GM21619 (cell line): Measurements from ENCODE around the gene COL5A1.

Experiments
- ATAC-seq: cut with Tn5 transposase; IDR thresholded peaks from one replicate; pipeline ENCODE4 v1.9.1; 2021; ENCODE audit not compliant: unreplicated experiment

The COL5A1 gene

DNA sequence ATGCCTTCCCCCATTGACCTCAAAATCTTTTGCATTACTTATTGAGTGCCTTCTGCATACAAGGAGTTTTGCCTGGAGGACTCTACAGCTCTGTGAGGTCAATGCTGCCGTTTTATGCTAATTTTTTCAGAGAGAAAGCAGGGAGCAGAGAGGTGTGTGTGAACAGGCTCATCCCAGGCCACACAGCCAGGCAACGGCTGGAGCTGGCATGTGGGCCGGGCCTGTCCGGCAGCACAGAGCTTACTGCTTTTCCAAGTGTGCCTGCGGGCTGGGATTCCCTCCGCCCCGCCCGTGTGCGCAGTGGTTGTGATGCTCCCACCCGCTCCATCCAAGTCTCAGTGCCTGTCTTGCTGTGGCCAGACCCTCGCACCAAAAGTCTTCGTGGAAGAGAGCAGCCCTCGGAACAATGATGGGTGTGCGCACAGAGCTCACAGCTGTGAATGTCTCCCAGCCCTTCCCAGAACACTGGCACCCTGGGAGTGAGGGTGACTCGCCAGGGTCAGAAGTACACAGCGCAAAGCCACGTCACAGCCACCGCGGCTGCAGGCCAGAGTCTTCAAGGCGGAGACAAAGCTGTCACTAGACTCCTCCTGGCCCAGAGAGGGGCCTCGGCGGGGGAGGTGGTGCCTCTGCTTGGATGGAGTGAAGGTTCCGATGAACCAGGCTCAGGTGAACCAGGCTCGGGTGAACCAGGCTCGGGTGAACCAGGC is 82.8 kb downstream of the COL5A1 start:
- no peak for ATAC-seq

DNA sequence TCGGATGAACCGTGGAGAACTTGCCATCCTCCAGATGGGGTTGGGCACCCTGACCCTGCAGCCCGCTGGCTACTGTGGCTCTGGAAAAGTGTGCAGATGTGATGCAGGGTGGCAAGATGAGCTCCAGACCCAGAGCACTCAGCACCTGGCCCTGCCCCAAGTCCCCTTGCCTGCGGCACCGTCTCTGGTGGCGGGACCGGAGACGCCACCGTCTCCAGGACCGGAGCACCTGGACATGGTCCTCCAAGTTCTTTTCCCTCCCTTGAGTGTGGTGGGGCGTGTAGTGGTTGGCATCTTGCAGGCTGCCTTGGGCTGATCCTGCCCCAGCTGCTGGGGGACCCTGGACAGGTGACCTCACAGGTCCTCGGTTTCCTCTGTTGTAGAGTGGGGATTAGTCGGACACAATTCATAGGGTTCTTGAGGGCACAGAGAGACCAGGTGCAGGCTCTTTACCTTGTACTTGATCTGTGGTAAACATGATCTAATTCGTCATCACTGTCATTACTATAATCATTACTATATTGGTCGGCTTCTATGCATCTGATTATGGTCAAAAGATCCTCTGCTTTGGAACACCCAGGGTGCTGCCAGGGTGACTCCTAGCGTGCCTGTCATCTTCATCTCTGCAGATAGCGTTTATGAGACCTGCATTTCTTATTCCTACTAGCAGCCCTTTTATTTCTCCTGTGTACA is 83.5 kb downstream of the COL5A1 start:
- ATAC-seq, result no peak

- ATAC-seq, result no peak
Measured at GRCh38 chr9:134725605-134725940, 84.0 kb downstream of the COL5A1 start.

GRCh38 chr9:134726026-134726721 is 84.6 kb downstream of the COL5A1 start:
- no peak for ATAC-seq

- ATAC-seq, result no peak
Measured at GRCh38 chr9:134726722-134727034, 85.1 kb downstream of the COL5A1 start.

- no peak for ATAC-seq
Measured at GRCh38 chr9:134728021-134728795, 86.6 kb downstream of the COL5A1 start.

DNA sequence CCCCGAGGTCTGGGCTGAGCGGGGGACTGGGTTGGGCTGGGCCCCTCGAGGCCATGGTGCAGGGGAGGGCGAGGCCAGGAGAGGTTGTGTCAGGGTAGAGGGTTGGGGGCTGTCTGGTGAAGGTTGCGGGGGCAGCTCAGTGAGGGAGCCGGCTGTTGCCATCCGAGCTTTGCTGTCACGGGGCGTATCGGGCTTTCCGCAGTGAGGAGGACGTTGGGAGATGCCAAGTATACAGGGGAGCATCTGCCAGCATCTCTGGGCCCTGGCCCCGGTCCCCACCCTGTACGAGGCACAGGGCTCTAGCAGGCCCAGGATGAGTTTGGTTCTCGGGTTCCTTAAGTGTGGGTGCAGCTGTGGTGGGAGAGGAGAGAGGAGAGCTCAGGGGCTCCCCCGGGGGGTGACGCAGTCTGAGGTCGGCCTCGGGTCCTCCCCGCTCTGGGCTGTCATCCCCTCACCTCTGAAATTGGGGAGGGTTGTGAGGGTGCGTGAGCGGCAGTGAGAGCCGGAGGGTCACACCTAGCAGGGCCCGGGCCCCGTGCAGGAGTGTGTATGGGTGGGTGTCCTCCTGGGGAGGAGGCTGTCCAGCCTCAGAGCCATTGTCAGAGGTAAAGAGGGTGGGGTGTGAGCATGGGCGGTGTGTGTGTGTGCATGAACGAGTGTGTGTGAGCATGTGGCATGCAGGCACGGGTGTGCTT is 87.3 kb downstream of the COL5A1 start:
- no peak for ATAC-seq

- ATAC-seq, result no peak
Measured at GRCh38 chr9:134730011-134730760, 88.6 kb downstream of the COL5A1 start.

- no peak for ATAC-seq
Measured at GRCh38 chr9:134730761-134731496, 89.3 kb downstream of the COL5A1 start.

DNA sequence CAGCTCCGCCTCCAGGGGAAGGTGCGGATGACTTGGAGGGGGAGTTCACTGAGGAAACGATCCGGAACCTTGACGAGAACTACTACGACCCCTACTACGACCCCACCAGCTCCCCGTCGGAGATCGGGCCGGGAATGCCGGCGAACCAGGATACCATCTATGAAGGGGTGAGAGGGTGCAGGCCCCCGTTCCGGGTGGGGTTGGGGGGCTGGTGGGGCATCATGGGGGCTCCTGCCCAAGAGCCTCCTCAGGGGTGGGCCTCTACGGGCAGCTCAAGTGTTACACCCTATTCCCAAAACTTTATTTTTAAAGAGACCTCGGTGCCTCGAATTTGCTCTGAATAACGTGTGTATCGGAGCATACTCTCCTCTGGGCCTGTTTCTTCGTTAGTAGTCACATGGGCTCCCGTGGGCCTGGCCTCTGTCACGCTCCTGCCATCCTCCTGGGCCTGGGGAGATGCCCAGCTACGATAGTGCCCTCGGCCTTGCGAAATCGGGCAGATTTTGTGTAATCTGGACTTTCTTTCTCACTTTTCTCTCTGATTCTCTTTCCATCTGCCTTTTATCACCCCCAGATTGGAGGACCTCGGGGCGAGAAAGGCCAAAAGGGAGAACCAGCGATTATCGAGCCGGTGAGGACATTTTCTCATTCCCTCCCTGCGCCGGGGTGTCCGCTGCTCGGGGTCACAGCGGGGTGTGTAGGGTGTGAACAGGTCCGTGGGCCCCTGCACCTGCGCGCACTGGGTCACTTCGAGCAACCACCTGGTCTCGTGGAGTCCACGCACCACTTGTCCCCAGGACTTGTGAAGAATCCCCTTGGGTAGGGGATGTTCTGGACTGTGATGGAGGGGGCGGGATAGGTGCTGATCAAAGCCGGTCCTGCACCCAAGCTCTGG is 90.1 kb downstream of the COL5A1 start:
- ATAC-seq, result no peak

DNA sequence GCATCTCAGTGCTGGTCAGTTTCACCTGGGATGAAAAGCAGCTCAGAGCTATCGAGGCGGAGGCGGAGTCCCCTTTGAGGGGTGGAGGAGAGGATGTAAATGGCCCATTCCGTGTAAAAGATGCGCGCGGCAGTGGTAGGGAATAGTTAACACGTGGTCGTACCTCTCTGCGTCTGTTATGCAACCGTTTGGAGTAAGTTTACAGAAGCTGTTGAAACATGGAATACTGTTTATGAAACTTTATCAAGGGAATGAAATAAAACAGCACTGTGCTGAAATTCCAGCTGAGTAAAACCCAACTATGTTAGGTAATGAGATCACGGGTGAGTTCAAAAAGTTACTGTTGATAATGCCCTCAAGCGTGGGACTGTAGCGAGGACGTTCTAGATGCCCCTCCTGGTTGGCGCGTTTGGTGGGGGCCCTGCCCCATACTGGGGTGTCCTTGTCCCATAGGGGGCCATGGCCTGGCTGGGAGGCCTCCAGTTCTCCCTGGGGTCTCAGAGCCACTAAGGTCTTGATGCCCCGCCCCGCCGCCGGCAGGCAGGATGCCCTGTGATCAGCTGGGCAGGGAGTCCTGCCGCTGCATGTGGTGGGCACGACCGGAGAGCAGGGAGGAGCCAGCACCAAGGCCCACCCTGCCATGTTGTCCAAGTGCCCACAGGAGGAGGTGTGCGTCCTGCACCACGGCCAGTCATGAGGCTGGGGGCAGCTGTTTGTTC is 90.9 kb downstream of the COL5A1 start:
- no peak for ATAC-seq

DNA sequence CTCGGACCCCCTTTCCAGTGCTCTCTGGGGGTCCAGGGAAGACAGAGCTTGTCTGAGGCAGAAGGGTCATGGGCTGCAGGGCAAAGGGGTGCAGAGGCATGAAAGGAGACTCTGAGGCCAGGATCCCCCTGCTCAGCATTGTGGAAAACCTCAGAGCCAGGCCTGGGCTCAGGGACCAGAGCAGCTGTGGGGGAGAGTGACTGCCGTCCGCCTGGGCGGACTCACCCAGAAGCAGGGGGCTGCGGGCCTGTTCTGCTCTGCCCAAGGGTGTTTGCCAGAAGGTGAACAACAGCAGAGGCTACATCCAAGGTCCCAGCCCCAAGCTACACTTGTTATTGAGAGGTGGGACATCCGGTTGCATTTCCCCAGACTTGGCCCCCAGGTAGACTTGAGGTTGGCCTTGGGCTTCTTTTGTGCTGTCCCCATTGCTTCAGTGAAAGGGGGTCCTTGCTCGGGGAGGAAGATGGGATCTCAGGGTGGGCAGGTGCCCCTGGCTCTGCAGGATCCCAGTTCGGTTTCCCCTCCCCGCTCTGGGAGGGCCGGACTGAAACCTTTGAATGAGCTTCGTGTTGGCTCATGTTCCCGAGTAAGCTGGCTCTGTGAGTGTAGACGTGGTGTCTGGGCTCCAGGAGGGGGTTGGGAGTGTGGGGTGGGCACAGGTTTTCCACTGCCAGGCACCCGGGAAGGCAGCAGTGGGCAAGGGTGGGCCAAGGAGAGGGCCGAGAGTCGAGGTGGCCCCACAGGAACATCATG is 92.1 kb downstream of the COL5A1 start:
- ATAC-seq, result no peak

GRCh38 chr9:134734270-134734669 is 92.7 kb downstream of the COL5A1 start:
- no peak for ATAC-seq

- ATAC-seq, result no peak
Measured at GRCh38 chr9:134735441-134736175, 94.0 kb downstream of the COL5A1 start.

DNA sequence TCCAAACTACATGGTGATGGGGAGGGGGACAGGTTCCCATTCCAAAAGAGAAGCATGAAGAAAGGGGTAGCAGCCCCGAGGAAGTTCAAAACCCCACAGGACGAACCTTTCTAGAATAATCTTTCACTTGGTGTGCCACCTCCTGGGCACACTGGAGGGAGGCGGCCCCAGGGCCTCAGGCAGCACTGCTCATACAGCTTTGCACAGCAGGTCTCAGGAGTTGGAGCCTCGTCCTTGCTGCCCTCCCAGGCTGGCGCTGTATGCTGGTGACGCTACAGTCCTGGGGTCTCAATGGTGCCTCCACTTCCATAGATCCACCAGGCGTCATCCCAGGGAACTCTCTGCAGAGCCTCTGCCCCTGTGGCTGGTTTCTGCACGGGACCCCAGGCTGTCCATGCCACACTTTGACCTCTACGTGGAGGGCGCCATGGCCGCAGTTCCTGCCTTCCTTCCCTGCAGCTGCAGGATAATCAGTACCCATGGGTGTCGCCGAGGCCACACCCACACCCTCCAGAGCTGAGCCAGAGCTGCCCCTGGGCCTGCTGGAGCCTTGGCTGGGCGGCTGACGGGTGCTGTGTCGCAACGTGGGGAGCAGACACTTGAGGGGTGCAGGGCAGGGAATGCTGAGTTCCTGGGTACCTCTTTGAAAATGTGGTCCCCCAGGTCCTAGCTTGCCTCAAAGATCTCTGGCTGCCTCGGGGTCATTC is 95.3 kb downstream of the COL5A1 start:
- no peak for ATAC-seq
